ES-I3 (cell line): ENCODE data around the gene ST3GAL6.
A peak's percentile ranks its signal among the peaks of the same experiment; 100 is the strongest.

Experiments
- H3K36me3 ChIP-seq: 2 replicates; pipeline ENCODE4 v1.6.1; 2013; ENCODE audit warnings: mild to moderate bottlenecking, low read length, control low read depth, moderate library complexity; ENCODE audit not compliant: insufficient read depth
- H3K4me1 ChIP-seq: 2 replicates; pipeline ENCODE4 v1.6.1; 2013; ENCODE audit warnings: mild to moderate bottlenecking, control low read depth, low read length; ENCODE audit not compliant: insufficient read depth
- H3K9ac ChIP-seq: 2 replicates; pipeline ENCODE4 v1.6.1; 2013; ENCODE audit warnings: low read depth, mild to moderate bottlenecking, low read length, moderate library complexity
- H3K9me3 ChIP-seq: 2 replicates; pipeline ENCODE4 v1.6.1; 2013; ENCODE audit warnings: mild to moderate bottlenecking, low read length, moderate library complexity; ENCODE audit not compliant: control insufficient read depth, insufficient read depth

Gene ST3GAL6, protein sequence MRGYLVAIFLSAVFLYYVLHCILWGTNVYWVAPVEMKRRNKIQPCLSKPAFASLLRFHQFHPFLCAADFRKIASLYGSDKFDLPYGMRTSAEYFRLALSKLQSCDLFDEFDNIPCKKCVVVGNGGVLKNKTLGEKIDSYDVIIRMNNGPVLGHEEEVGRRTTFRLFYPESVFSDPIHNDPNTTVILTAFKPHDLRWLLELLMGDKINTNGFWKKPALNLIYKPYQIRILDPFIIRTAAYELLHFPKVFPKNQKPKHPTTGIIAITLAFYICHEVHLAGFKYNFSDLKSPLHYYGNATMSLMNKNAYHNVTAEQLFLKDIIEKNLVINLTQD

DNA sequence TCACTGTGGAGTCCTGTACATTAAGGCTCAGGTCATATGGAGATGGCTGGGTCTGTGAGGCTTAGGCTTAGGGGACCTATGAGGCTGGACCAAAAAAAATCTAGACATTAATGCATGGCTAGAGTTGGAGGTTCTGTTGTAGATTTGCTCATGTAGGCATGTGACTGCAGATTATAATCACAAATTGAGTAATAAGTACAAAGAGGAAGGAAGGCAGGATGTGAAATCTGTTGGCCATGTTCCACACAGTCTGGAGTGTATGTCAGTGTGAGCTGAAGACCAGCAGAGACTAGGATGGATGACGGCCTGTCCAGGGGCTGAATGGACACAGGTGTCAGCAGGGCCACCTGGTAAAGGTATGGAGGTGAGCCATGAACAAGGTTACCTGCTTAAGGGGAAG, at the start of gene ST3GAL6:
ST3GAL6 (plus strand) TSS at position 265 of the 400 bp plus-strand sequence. CDS start 5,101 bp downstream, outside the sequence.
- Histone ChIP-seq H3K4me1 (no peaks in the 10 kb centered on the region), H3K9me3 (no peaks in the 10 kb centered on the region), H3K36me3 (no peaks in the 10 kb centered on the region), H3K9ac (no peak within 1 kb of the TSS)

DNA sequence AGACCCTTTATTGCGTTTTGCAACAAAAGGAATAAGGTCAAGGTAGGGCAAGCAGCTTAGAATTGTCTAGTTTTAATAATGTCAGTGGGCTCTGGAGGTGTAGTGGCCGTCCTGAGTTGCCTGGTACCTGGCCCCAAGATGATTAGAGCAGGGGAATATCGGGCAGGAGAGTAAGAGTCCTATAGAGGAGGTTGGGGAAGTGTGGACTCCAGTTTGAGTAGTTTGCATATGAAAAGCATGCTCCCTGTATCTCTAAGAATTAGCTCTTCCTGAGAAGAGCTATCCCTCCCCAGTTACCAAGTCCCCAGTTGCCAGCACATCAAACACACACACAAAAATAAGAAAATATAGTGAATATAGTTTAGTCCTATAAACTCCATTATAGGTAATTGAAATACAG, 49.2 kb upstream of the ST3GAL6 start:
- H3K4me1 ChIP-seq, result peaks cover 7% of the 10 kb centered on the region; the same call in 1 of the 2 replicates

DNA sequence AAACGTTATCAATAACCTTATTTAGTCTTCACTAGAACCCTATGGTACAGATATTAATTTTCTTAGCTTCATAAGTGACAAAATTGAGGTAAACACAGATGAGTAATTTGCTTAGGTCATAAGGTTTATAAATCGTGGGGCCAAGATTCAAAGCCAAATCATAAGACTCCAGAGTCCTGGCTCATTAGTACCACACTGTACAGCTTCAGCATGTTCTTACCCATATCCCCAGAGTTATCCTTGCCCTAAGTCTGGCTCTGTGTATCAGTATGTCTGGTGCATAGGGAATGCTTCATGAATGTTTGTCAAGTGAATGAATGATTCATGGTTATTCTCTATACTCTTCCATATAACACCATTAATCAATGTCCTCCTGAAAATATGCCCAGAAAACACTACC, 45.6 kb upstream of the ST3GAL6 start:
- Histone ChIP-seq H3K36me3 (no peaks in the 10 kb centered on the region), H3K9ac (no peak overlapping the region), H3K4me1 (no peaks in the 10 kb centered on the region), H3K9me3 (no peaks in the 10 kb centered on the region)

More for the DNA sequence above, 49.2 kb upstream of the ST3GAL6 start:
- Histone ChIP-seq H3K36me3 (no peaks in the 10 kb centered on the region), H3K9me3 (no peaks in the 10 kb centered on the region), H3K9ac (no peak overlapping the region)

DNA sequence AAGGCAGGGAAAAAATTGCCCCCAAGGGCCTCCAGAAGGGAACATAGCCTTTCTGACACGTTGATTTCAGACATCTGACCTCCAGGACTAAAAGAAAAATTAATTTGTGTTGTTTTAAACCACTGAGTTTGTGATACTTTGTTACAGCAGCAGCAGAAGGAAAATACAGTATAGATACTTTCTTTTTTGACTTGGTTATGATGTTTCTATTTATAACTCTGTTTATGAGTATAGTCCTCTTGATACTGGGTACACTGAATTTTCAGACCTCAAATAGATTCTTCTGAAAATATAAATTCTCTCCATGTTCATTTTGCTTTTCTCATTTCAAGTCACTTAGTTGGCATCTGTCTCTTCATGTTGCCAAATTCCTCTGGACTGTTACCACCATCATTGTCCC, 44.4 kb upstream of the ST3GAL6 start:
- Histone ChIP-seq H3K4me1 (0 out of 2 replicates have a peak, but pooled peaks cover 4% of the 10 kb centered on the region), H3K36me3 (no peaks in the 10 kb centered on the region), H3K9ac (no peak overlapping the region), H3K9me3 (no peaks in the 10 kb centered on the region)

DNA sequence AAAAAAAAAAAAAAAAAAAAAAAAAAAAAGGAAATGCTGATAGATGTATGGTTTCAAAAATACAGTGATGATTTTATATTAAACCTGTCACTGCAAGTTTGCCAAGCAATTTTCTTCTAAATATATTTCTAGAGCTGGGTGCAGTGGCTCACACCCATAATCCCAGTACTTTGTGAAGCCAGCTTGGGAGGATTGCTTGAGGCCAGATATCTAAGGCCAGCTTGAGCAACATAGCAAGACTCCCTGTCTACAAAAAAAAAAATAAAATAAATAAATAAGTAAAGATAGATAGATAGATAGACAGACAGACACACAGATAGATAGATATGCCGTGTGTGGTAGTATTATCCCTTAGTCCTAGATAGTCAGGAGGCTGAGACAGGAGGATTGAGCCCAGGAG, 41.4 kb upstream of the ST3GAL6 start:
- no peaks in the 10 kb centered on the region for H3K36me3 ChIP-seq
- H3K4me1 ChIP-seq, result 0 out of 2 replicates have a peak, but pooled peaks cover 8% of the 10 kb centered on the region
- no peaks in the 10 kb centered on the region for H3K9me3 ChIP-seq
- H3K9ac ChIP-seq, result no peak overlapping the region

DNA sequence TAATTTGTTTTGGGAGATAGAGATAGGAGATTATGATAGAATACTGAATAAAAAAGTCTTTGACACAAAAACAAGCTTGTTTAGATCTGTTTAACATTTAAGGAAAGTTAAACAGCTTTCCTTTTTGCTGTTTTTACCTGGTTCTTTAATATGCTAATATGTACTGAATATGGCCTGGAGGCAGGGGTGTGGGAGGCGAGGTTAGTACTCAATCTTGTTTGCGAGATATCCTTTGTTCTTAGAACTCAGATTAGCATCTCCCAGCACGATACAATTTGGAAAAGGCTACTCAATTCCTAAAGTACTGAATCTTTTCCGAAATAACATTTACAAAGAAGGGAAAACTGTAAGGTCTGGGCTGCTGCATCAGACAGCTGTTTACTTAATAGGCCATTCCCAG, 40.8 kb upstream of the ST3GAL6 start:
- 0 out of 2 replicates have a peak, but pooled peaks cover 8% of the 10 kb centered on the region for H3K4me1 ChIP-seq

DNA sequence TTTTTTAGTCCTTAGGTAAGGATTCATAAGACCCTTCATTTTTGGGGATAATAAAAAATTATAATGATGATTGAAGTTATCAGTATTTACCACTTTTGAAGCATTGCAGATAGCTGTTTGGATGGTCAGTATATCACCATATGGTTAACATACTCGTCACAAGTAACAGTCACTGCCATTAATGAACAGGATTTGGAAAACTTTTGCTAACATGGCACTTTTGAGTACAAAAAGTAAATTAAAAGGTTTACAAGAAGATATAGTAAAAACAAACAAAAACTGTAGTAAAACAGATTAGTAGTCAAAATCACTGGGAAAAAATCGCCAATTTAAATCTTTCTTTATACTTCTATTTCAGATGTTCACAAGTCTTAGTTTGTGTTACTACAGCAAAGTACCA, 37.8 kb upstream of the ST3GAL6 start:
- Histone ChIP-seq H3K9ac (no peak overlapping the region), H3K4me1 (0 out of 2 replicates have a peak, but pooled peaks cover 8% of the 10 kb centered on the region), H3K36me3 (no peaks in the 10 kb centered on the region), H3K9me3 (no peaks in the 10 kb centered on the region)

More for the DNA sequence above, 40.8 kb upstream of the ST3GAL6 start:
- Histone ChIP-seq H3K36me3 (no peaks in the 10 kb centered on the region), H3K9me3 (no peaks in the 10 kb centered on the region), H3K9ac (no peak overlapping the region)

DNA sequence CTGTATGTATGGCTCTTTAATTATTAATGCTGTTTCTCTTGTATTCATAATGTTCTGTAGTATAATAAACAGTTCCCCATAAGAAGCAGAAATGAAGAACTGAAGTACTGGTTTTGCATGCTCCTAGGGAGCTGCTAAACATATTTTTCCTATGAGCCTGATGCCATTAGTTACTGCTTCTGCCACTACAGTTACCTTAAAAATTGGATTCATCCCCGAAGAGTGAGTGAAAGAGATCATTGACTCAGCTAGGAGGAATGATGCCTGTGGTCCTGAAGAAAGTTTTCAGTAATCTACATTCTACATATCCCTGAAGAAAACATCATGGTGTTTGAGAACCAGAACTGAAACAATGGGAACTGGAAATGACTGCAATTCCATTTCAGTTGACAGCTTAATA, 37.1 kb upstream of the ST3GAL6 start:
- Histone ChIP-seq H3K4me1 (peaks cover 13% of the 10 kb centered on the region; the same call in 1 of the 2 replicates), H3K9me3 (no peaks in the 10 kb centered on the region), H3K9ac (no peak overlapping the region), H3K36me3 (no peaks in the 10 kb centered on the region)

DNA sequence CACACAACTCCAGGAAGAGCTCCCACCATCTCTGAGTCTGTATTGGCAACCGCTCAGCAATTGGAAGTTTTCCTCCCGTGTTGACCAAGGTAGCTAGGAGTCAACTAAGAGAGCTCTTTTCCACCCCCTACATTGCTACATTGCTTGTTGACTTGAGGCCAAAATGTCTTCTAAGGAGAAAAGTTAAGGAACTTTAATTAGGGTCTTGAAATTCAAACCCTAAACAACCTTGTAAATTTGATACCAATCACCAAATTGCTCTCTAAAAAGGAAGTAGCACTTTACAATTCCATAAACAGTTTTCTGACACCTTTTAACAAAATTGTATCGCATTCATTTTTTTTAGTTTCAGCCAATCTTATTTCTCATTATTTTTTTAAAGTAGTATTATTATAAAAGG, 35.5 kb upstream of the ST3GAL6 start:
- Histone ChIP-seq H3K9me3 (no peaks in the 10 kb centered on the region), H3K4me1 (peaks cover 13% of the 10 kb centered on the region; the same call in 1 of the 2 replicates), H3K9ac (no peak overlapping the region), H3K36me3 (no peaks in the 10 kb centered on the region)

DNA sequence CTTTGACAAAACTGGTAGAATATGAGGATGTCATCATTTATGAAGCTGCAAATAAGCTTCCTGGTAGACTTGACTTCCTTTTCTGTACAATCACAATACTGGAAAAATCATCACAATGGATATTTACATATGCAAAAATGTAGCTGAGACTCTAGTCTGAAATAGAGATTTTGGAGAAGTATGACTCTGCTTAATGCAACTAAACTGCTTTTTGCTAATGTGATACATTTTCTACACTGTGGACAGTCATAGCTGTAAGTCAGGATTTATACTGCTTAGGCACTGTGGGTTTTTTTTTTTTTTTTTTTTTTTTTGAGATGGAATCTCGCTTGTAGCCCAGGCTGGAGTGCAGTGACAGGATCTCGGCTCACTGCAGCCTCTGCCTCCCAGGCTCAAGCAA, 34.5 kb upstream of the ST3GAL6 start:
- no peaks in the 10 kb centered on the region for H3K36me3 ChIP-seq
- no peaks in the 10 kb centered on the region for H3K9me3 ChIP-seq
- no peak overlapping the region for H3K9ac ChIP-seq
- peaks cover 9% of the 10 kb centered on the region; the same call in 1 of the 2 replicates for H3K4me1 ChIP-seq

DNA sequence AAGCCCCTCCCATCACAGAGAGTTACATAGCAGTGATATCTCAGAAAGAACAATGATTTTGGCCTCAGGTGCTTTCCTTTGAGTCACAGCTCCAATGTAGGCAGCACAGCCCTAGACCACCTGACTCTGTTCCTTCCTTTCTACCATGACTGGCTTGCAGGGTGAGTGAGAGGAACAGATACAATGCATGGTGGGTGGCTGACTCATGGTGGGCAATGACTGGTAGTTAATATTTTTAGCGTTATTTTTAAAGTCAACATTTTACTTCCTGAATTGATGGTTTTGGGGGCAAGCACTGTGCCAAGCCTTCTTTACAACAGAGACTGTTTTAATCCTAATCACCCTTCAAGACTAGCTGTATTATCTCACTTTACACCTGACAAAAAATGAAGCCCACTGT, 32.8 kb upstream of the ST3GAL6 start:
- no peak overlapping the region for H3K9ac ChIP-seq
- H3K36me3 ChIP-seq, result no peaks in the 10 kb centered on the region
- no peaks in the 10 kb centered on the region for H3K9me3 ChIP-seq
- H3K4me1 ChIP-seq, result peaks cover 14% of the 10 kb centered on the region; the same call in 1 of the 2 replicates

DNA sequence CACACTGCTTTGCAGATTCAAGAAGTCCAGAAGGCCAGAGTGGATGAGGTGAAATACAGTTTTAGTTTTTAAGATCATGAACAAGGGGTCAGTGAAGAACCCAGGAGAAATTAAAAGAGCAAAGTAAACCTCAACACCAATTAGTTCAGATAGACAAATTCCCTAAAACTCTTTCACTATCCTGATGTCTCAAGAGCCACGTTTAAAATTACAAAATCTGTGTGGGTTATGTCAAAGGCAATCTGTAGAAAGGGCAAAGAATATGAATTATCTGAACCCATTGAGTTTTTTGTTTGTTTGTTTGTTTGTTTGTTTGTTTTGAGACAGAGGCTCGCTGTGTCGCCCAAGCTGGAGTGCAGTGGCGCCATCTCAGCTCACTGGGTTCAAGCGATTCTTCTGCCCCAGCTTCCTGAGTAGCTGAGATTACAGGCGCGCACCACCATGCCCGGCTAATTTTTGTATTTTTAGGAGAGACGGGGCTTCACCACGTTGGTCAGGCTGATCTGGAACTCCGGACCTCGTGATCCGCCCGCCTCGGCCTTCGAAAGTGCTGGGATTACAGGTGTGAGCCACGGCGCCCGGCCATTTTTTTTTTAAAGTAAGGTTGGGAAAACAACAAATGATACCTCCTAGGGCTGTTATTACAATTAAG, 32.1 kb upstream of the ST3GAL6 start:
- H3K4me1 ChIP-seq, result peaks cover 10% of the 10 kb centered on the region; the same call in 1 of the 2 replicates
- H3K9ac ChIP-seq, result no peak overlapping the region
- H3K36me3 ChIP-seq, result no peaks in the 10 kb centered on the region

DNA sequence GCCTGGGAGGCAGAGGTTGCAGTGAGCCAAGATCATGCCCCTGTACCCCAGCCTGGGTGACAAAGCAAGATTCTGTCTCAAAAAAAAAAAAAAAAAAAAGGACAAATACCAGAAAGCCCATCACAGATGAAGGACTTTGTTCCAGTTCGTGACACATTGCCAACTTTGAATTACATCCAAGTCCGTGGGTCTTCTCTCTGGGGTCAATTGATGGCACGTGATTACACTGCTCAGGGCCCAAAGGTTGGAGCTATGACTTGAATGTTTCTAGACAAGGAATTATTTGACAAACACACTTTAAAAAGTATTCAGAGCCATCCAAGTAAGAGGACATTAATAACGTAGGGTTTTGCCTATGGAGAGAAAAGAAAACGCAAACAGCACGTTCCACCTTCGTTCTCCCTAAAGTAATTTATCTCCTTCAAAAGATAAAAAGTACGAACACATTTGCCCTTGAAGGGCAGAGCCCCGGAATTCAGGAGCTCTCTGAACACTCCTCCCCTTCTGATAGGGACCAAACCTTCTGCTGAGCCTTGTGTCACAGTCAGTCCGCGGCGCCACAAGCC, 31.3 kb upstream of the ST3GAL6 start:
- no peaks in the 10 kb centered on the region for H3K9me3 ChIP-seq
- H3K36me3 ChIP-seq, result no peaks in the 10 kb centered on the region
- peak overlapping the region; percentile 56 for H3K9ac ChIP-seq
- peaks cover 10% of the 10 kb centered on the region; the same call in 1 of the 2 replicates for H3K4me1 ChIP-seq

More for the DNA sequence above, 32.1 kb upstream of the ST3GAL6 start:
- H3K9me3 ChIP-seq, result no peaks in the 10 kb centered on the region

DNA sequence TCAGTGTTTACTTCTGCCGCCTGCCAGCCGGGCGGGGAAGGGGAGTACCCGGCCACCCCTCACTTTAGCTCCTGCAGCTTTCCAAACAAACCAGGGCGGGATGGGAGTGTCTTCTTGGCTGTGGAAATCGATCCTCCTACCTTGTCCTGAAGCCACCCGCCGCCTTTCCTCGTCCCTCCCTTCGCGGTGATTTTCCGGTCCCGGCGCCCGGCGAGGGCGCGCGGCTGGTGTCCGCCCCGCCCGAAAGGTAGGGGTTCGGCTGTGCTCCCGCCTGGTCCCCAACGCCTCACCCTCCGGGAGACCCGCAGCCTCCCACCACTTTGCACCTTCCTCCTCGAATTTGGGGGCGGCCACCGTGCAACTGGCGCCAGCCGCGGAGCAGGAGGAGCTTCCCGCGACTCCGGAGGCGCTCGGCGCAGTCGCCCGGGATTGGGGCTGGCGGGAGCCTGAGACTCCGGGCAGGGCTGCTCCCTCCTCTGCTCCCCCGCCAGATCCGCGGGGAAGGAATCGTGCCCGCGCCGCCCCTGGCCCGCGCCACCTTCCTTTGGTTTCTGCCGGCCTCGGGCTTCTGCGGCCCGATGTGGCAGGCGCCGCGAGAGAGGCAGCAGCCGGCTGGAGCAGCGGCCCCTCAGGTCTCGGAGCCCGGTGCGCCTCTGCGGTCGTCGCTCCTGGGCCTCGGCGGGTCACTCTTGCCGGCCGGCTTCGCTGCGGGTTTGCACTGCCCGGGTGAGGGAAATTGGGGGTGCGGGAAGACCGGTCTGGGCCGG, 30.7 kb upstream of the ST3GAL6 start:
- Histone ChIP-seq H3K9me3 (no peaks in the 10 kb centered on the region), H3K4me1 (peaks cover 10% of the 10 kb centered on the region; the same call in 1 of the 2 replicates), H3K9ac (peak overlapping the region; percentile 56)

More for the DNA sequence above, 30.7 kb upstream of the ST3GAL6 start:
- no peaks in the 10 kb centered on the region for H3K36me3 ChIP-seq
